CD1c-positive myeloid dendritic cell (primary cell): ENCODE data around the gene PTBP3.

Experiments
- DNase-seq: peaks from one replicate; pipeline ENCODE4 v3.0.0-alpha.2; 2016; ENCODE audit errors: extremely low spot score

The PTBP3 gene

GRCh38 chr9:112169368-112169767 lies 164.1 kb downstream of the PTBP3 start:
- no peak for DNase-seq

GRCh38 chr9:112168197-112168596 lies 165.2 kb downstream of the PTBP3 start:
- no peak for DNase-seq
